Neural cell (in vitro differentiated cells): ENCODE results near the gene RNF123. TPM values are rescaled to one million over a fixed set of nuclear protein-coding genes. Genes with fewer than 3 reads are reported as not detected.

Source experiments
- H2AFZ ChIP-seq: fragments of 200-600, 300-800 bp; sonication (generic), shearing (Covaris generic); 2 replicates; pipeline ENCODE4 v1.6.0; 2014; ENCODE audit warnings: low read depth, mild to moderate bottlenecking, antibody characterized with exemption, low read length, moderate library complexity
- H3F3A ChIP-seq: fragments of 200-600 bp; shearing (Covaris generic); 2 replicates; pipeline ENCODE4 v1.6.1; 2016; ENCODE audit warnings: mild to moderate bottlenecking, moderate library complexity, mixed read lengths, antibody characterized with exemption, low read length; ENCODE audit not compliant: insufficient read depth, poor library complexity, severe bottlenecking
- H3K27ac ChIP-seq: fragments of 200-600, 300-800 bp; sonication (generic), shearing (Covaris generic); 2 replicates; pipeline ENCODE4 v1.5.1; 2014; ENCODE audit warnings: mild to moderate bottlenecking, low read length, moderate library complexity
- H3K27me3 ChIP-seq: fragments of 300-800, 200-600 bp; sonication (generic), shearing (Covaris generic); 2 replicates; pipeline ENCODE4 v1.6.0; 2014; ENCODE audit warnings: mild to moderate bottlenecking, low read depth, low read length, moderate library complexity; ENCODE audit not compliant: insufficient read depth
- H3K36me3 ChIP-seq: fragments of 300-800, 200-600 bp; sonication (generic), shearing (Covaris generic); 2 replicates; pipeline ENCODE4 v1.5.1; 2014; ENCODE audit warnings: mild to moderate bottlenecking, antibody characterized with exemption, low read length, moderate library complexity; ENCODE audit not compliant: insufficient read depth
- H3K4me2 ChIP-seq: fragments of 300-800, 200-600 bp; sonication (generic), shearing (Covaris generic); 2 replicates; pipeline ENCODE4 v1.6.0; 2014; ENCODE audit warnings: mild to moderate bottlenecking, low read length
- H3K4me3 ChIP-seq: fragments of 300-800, 200-600 bp; sonication (generic), shearing (Covaris generic); 2 replicates; pipeline ENCODE4 v1.5.1; 2014; ENCODE audit warnings: mild to moderate bottlenecking, low read length, moderate library complexity
- H3K79me2 ChIP-seq: fragments of 200-600 bp; shearing (Covaris generic); replicated peaks from 2 replicates; pipeline ENCODE4 v1.6.0; 2014; ENCODE audit warnings: mild to moderate bottlenecking, low read length, moderate library complexity; ENCODE audit not compliant: insufficient read depth
- H3K9ac ChIP-seq: fragments of 300-800, 200-600 bp; sonication (generic), shearing (Covaris generic); 2 replicates; pipeline ENCODE4 v1.6.1; 2016; ENCODE audit warnings: mild to moderate bottlenecking, low read length, mixed read lengths
- H3K9me2 ChIP-seq: fragments of 200-600 bp; shearing (Covaris generic); 2 replicates; pipeline ENCODE4 v1.6.1; 2016; ENCODE audit warnings: mild to moderate bottlenecking, low read length, mixed read lengths; ENCODE audit not compliant: insufficient read depth
- H3K9me3 ChIP-seq: fragments of 200-600, 300-800 bp; sonication (generic), shearing (Covaris generic); 2 replicates; pipeline ENCODE4 v1.6.1; 2016; ENCODE audit warnings: mild to moderate bottlenecking, mixed run types, low read length, moderate library complexity, mixed read lengths
- H4K20me1 ChIP-seq: fragments of 200-600 bp; shearing (Covaris generic); 2 replicates; pipeline ENCODE4 v1.6.1; 2016; ENCODE audit warnings: mild to moderate bottlenecking, mixed run types; ENCODE audit not compliant: insufficient read depth
- EP300 ChIP-seq: fragments of 450-650 bp; conservative IDR thresholded peaks from 2 replicates; pipeline ENCODE4 v1.6.1; 2014; ENCODE audit warnings: antibody characterized with exemption, mild to moderate bottlenecking, moderate library complexity; ENCODE audit not compliant: poor library complexity, severe bottlenecking
- EZH2 ChIP-seq: fragments of 200-600, 300-800 bp; shearing (Covaris generic), sonication (generic); IDR thresholded peaks from 2 replicates; pipeline ENCODE4 v1.6.1; 2014; ENCODE audit warnings: antibody characterized with exemption, low read length, borderline replicate concordance, mild to moderate bottlenecking; ENCODE audit not compliant: insufficient read depth, poor library complexity, severe bottlenecking
- MXI1 ChIP-seq: fragments of 450-650 bp; conservative IDR thresholded peaks from 2 replicates; pipeline ENCODE4 v1.6.1; 2014; ENCODE audit warnings: antibody characterized with exemption, mild to moderate bottlenecking; ENCODE audit not compliant: poor library complexity, severe bottlenecking
- POLR2AphosphoS5 ChIP-seq: IDR thresholded peaks from 2 replicates; pipeline ENCODE4 v1.6.1; 2012
- RAD21 ChIP-seq: fragments of 450-650 bp; conservative IDR thresholded peaks from 2 replicates; pipeline ENCODE4 v1.6.1; 2014; ENCODE audit warnings: antibody characterized with exemption, mild to moderate bottlenecking, moderate library complexity
- SMC3 ChIP-seq: fragments of 450-650 bp; conservative IDR thresholded peaks from 2 replicates; pipeline ENCODE4 v1.6.1; 2014; ENCODE audit warnings: antibody characterized with exemption, mild to moderate bottlenecking, moderate library complexity; ENCODE audit not compliant: poor library complexity
- TAF1 ChIP-seq: IDR thresholded peaks from 2 replicates; pipeline ENCODE4 v1.6.1; 2012; ENCODE audit warnings: low read depth
- polyA plus RNA-seq: library from polyadenylated mRNA; depleted of rRNA; stranded (reverse); fragments of >200 nt; gene quantifications from 2 replicates; pipeline ENCODE4 v1.2.3, GENCODE V29; 2014
- TF ChIP-seq, protein P1 (sequence below): fragments of 450-650 bp; IDR thresholded peaks from 2 replicates; pipeline ENCODE4 v1.5.1; 2014; ENCODE audit warnings: antibody characterized with exemption, mild to moderate bottlenecking, moderate library complexity; ENCODE audit not compliant: poor library complexity, severe bottlenecking
- TF ChIP-seq, protein P2 (sequence below): IDR thresholded peaks from 2 replicates; pipeline ENCODE4 v1.6.1; 2012; ENCODE audit warnings: borderline replicate concordance

Gene RNF123
- polyA plus RNA-seq, 1 donor from 2014 or later = 27.4 TPM

GRCh38 chr3:49759226-49759625 lies 69.9 kb downstream of the RNF123 start:
- Histone ChIP-seq H3K27ac (no peak overlapping the region), H3K79me2 (peaks cover 59% of the 10 kb centered on the region), H2AFZ (no peak overlapping the region), H3K4me3 (no peak overlapping the region), H3K36me3 (no peaks in the 10 kb centered on the region), H3K9me2 (no peaks in the 10 kb centered on the region), H3K27me3 (no peaks in the 10 kb centered on the region), H3K4me2 (no peak overlapping the region), H3K9me3 (no peaks in the 10 kb centered on the region), H3F3A (no peaks in the 10 kb centered on the region), H3K9ac (no peak overlapping the region), H4K20me1 (no peaks in the 10 kb centered on the region)
- TF ChIP-seq, protein P1, sequence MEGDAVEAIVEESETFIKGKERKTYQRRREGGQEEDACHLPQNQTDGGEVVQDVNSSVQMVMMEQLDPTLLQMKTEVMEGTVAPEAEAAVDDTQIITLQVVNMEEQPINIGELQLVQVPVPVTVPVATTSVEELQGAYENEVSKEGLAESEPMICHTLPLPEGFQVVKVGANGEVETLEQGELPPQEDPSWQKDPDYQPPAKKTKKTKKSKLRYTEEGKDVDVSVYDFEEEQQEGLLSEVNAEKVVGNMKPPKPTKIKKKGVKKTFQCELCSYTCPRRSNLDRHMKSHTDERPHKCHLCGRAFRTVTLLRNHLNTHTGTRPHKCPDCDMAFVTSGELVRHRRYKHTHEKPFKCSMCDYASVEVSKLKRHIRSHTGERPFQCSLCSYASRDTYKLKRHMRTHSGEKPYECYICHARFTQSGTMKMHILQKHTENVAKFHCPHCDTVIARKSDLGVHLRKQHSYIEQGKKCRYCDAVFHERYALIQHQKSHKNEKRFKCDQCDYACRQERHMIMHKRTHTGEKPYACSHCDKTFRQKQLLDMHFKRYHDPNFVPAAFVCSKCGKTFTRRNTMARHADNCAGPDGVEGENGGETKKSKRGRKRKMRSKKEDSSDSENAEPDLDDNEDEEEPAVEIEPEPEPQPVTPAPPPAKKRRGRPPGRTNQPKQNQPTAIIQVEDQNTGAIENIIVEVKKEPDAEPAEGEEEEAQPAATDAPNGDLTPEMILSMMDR = no peak
- TF ChIP-seq EZH2 (no peak), TAF1 (no peak), EP300 (no peak), MXI1 (no peak), SMC3 (no peak), RAD21 (no peak), POLR2AphosphoS5 (no peak)
- TF ChIP-seq, protein P2, sequence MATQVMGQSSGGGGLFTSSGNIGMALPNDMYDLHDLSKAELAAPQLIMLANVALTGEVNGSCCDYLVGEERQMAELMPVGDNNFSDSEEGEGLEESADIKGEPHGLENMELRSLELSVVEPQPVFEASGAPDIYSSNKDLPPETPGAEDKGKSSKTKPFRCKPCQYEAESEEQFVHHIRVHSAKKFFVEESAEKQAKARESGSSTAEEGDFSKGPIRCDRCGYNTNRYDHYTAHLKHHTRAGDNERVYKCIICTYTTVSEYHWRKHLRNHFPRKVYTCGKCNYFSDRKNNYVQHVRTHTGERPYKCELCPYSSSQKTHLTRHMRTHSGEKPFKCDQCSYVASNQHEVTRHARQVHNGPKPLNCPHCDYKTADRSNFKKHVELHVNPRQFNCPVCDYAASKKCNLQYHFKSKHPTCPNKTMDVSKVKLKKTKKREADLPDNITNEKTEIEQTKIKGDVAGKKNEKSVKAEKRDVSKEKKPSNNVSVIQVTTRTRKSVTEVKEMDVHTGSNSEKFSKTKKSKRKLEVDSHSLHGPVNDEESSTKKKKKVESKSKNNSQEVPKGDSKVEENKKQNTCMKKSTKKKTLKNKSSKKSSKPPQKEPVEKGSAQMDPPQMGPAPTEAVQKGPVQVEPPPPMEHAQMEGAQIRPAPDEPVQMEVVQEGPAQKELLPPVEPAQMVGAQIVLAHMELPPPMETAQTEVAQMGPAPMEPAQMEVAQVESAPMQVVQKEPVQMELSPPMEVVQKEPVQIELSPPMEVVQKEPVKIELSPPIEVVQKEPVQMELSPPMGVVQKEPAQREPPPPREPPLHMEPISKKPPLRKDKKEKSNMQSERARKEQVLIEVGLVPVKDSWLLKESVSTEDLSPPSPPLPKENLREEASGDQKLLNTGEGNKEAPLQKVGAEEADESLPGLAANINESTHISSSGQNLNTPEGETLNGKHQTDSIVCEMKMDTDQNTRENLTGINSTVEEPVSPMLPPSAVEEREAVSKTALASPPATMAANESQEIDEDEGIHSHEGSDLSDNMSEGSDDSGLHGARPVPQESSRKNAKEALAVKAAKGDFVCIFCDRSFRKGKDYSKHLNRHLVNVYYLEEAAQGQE = no peak

DNA sequence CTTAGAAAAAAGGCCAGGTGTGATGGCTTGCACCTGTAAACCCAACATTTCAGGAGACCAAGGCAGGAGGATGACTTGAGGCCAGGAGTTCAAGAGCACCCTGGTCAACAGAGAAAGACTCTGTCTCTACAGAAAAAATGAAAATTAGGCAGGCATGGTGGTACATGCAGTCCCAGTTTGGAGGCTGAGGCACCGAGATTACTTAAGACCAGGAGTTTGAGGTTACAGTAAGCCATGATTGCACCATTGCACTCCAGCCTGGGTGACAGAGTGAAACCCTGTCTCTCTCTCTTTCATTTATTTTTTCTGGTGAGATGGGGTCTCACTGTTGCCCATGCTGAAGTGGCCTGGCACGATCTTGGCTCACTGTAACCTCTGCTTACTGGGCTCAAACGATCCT lies 72.3 kb downstream of the RNF123 start:
- H3K79me2 ChIP-seq = peaks cover 56% of the 10 kb centered on the region

More for the DNA sequence above, 72.3 kb downstream of the RNF123 start:
- Histone ChIP-seq H3F3A (no peaks in the 10 kb centered on the region), H3K27me3 (no peaks in the 10 kb centered on the region), H3K4me2 (no peak overlapping the region), H3K27ac (no peak overlapping the region), H3K36me3 (no peaks in the 10 kb centered on the region), H3K4me3 (no peak overlapping the region), H2AFZ (no peak overlapping the region), H3K9me3 (no peaks in the 10 kb centered on the region), H3K9me2 (no peaks in the 10 kb centered on the region), H4K20me1 (no peaks in the 10 kb centered on the region), H3K9ac (no peak overlapping the region)
- TF ChIP-seq MXI1 (no peak), RAD21 (no peak), EZH2 (no peak), POLR2AphosphoS5 (no peak), SMC3 (no peak), TAF1 (no peak), EP300 (no peak)
- TF ChIP-seq, protein P1 = no peak
- TF ChIP-seq, protein P2 = no peak
